ENCODE measurements around the gene PRKAR1B. TPM values are rescaled to one million over a fixed set of nuclear protein-coding genes. Genes with fewer than 3 reads are reported as not detected.

PRKAR1B gene
- total RNA-seq, 2 donors from 2014 or later = 2.0 to 3.4 TPM

DNA sequence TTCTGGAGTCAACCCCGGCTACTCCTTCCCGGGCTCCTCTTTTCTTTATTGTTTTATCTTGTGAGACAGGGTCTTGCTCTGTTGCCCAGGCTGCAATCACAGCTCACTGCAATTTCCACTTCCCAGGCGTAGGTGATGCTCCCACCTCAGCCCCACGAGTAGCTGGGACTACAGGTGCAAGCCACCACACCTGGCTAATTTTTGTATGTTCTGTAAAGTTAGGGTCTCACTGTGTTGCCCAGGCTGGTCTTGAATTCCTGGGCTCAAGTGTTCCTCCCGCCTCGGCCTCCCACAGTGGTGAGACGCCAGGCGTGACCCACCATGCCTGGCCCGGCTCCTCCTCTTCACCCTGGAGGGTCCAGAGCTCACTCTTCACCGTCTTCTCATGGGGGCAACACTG, 192.1 kb downstream of the PRKAR1B start:
- H3K36me3 ChIP-seq (replicated peaks in 1 of 2; ENCODE audit: insufficient read depth in 1 of 2, low read depth in 2 of 2) = no peaks in the 10 kb centered on the region
- TF ChIP-seq, protein P1, sequence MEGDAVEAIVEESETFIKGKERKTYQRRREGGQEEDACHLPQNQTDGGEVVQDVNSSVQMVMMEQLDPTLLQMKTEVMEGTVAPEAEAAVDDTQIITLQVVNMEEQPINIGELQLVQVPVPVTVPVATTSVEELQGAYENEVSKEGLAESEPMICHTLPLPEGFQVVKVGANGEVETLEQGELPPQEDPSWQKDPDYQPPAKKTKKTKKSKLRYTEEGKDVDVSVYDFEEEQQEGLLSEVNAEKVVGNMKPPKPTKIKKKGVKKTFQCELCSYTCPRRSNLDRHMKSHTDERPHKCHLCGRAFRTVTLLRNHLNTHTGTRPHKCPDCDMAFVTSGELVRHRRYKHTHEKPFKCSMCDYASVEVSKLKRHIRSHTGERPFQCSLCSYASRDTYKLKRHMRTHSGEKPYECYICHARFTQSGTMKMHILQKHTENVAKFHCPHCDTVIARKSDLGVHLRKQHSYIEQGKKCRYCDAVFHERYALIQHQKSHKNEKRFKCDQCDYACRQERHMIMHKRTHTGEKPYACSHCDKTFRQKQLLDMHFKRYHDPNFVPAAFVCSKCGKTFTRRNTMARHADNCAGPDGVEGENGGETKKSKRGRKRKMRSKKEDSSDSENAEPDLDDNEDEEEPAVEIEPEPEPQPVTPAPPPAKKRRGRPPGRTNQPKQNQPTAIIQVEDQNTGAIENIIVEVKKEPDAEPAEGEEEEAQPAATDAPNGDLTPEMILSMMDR (IDR thresholded peaks at IDR 0.05) = no peak
- no peak for TF ChIP-seq POLR2A (IDR thresholded peaks at IDR 0.05)
- ATAC-seq = no peak
- H3K4me3 ChIP-seq = no peak overlapping the region
- intact Hi-C loops (cut with DNase I) = no loop called here
- H3K27ac ChIP-seq = no peak overlapping the region
- no peak for DNase-seq
- H3K27me3 ChIP-seq = no peaks in the 10 kb centered on the region
- H3K9me3 ChIP-seq = no peaks in the 10 kb centered on the region
- H3K4me1 ChIP-seq = peaks cover 21% of the 10 kb centered on the region
- WGBS, 2 donors = 91 to 96% methylated on average over 10 of the region's 10 CpGs

DNA sequence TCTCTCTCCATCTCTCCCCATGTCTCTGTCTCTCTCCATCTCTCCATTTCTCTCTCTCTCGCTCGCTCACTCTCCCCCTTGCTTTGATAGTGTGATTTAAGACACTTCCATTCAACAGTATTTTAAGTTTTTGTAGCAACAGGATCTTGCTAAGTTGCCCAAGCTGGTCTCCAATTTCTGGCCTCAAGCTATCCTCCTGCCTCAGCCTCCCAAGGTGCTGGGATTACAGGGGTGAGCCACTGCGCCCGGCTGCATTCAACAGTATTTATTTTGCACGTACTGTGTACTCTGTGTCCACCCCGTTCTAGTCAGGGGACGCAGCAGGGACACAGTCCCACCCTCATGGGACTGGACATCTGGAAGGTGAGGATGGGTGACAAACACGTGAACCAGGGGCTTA, 193.0 kb downstream of the PRKAR1B start:
- Histone ChIP-seq H3K27ac (no peak overlapping the region), H3K4me1 (peaks cover 16% of the 10 kb centered on the region), H3K9me3 (no peaks in the 10 kb centered on the region), H3K36me3 (replicated peaks in 1 of 2; ENCODE audit: insufficient read depth in 1 of 2, low read depth in 2 of 2) (no peaks in the 10 kb centered on the region), H3K4me3 (no peak overlapping the region), H3K27me3 (no peaks in the 10 kb centered on the region)
- intact Hi-C loops (cut with DNase I) = no loop called here
- DNase-seq = no peak
- 85 to 88% methylated on average over 8 of the region's 8 CpGs for WGBS, 2 donors
- TF ChIP-seq POLR2A (IDR thresholded peaks at IDR 0.05) = no peak
- TF ChIP-seq, protein P1 (IDR thresholded peaks at IDR 0.05) = no peak
- no peak for ATAC-seq

DNA sequence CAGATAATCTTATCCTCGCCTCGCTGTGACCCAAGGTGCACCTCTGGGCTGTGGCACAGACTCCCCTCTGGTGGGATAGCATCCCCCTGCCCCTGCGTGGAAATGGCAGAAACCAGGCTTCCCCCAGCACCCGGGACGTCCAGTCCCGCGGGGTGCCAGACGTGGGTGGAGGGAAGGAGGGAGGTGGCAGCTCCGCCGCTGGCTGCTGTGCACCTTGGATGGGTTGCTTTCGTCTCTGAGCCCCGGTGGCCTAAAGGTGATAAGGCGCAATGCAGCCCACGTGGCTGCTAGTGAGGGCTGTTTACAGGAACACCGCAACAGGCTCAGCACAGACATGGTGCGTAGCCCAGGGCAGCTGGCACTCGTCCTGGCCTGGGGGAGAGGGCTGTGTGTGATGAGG, 193.8 kb downstream of the PRKAR1B start:
- no peaks in the 10 kb centered on the region for H3K9me3 ChIP-seq
- intact Hi-C loops (cut with DNase I) = no loop called here
- no peak for TF ChIP-seq POLR2A (IDR thresholded peaks at IDR 0.05)
- TF ChIP-seq, protein P1 (IDR thresholded peaks at IDR 0.05) = no peak
- no peaks in the 10 kb centered on the region for H3K27me3 ChIP-seq
- no peak for ATAC-seq
- DNase-seq = no peak
- no peak overlapping the region for H3K4me3 ChIP-seq
- WGBS, 2 donors = 61 to 64% methylated on average over 13 to 17 of the region's 17 CpGs
- no peak overlapping the region for H3K27ac ChIP-seq
- H3K4me1 ChIP-seq = peaks cover 8% of the 10 kb centered on the region
- no peaks in the 10 kb centered on the region for H3K36me3 ChIP-seq (replicated peaks in 1 of 2; ENCODE audit: insufficient read depth in 1 of 2, low read depth in 2 of 2)

DNA sequence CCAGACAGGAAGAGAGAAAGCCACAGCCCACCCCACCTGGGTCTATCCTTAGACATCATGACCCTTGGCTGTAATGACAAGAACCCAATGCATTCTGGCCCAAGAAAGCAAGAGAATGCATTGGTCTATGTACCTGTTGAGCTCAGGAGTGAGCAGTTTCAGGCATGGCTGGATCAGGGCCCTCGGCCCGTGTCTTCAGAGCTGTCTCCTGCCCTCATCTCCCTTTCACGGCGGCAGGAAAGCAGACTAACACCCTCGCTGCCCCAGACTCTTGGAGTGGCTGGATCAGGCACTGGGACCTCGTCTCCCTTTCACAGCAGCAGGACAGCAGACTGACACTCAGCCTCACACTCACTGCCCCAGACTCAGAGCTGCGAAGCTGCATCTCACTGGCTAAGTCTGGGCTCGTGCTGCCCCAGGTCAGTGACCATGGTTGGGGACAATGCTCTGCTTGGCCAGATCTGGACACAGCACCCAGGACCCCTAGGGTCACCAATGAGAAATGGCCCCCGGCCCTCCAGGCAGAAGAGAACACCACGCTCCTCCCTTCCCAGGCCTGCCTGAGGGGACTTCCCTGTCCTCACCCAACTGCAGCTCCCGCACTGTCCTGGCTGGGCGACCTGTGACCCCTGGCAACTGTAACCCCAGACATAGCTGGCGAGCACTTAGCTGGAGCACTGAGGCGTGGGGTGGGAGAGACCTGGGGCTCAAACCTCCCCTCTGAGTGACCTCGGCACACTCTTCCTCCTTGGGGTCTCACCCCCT, 194.5 kb downstream of the PRKAR1B start:
- Histone ChIP-seq H3K27me3 (no peaks in the 10 kb centered on the region), H3K4me1 (peaks cover 1% of the 10 kb centered on the region), H3K4me3 (no peak overlapping the region), H3K27ac (no peak overlapping the region), H3K9me3 (no peaks in the 10 kb centered on the region), H3K36me3 (replicated peaks in 1 of 2; ENCODE audit: insufficient read depth in 1 of 2, low read depth in 2 of 2) (no peaks in the 10 kb centered on the region)
- no peak for DNase-seq
- intact Hi-C loops (cut with DNase I) = no loop called here
- WGBS, 2 donors = 80 to 87% methylated on average over 1 to 15 of the region's 15 CpGs
- no peak for ATAC-seq
- TF ChIP-seq, protein P1 (IDR thresholded peaks at IDR 0.05) = no peak
- no peak for TF ChIP-seq POLR2A (IDR thresholded peaks at IDR 0.05)

DNA sequence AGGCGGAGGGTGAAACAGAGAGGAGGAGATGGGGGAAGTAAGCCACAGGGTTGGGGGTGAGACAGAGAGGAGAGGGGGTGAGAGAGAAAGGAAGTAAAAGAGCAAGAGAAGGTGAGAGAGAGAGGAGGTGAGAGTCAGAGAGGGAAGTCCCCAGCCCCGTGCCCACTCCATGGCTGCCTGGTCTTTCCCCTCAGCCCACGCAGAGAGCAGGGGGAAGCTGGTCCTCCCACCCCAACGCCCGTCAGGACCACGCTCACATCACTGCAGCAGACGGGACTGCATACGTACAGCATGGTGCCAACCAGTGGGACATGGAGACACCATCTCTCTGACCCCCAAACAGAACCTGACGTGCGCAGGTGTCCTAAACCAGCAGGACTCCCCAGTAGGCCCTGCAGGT, 195.3 kb downstream of the PRKAR1B start:
- Histone ChIP-seq H3K4me1 (no peaks in the 10 kb centered on the region), H3K27me3 (no peaks in the 10 kb centered on the region), H3K4me3 (no peak overlapping the region), H3K27ac (no peak overlapping the region), H3K9me3 (peaks cover 0 to 4% (median 0%) of the 10 kb centered on the region in 3 donors), H3K36me3 (replicated peaks in 1 of 2; ENCODE audit: insufficient read depth in 1 of 2, low read depth in 2 of 2) (no peaks in the 10 kb centered on the region)
- DNase-seq (no peak), ATAC-seq (no peak)
- intact Hi-C loops (cut with DNase I) = no loop called here
- 79 to 91% methylated on average over 9 to 10 of the region's 10 CpGs for WGBS, 2 donors
- TF ChIP-seq, protein P1 (IDR thresholded peaks at IDR 0.05) = no peak
- no peak for TF ChIP-seq POLR2A (IDR thresholded peaks at IDR 0.05)
